Activated CD4-positive, alpha-beta T cell treated with anti-CD3 and anti-CD28 coated beads, Interleukin-2, amount 10 ng/mL, durations not matched to agents 24 days and 14 days (primary cell): ENCODE measurements around the gene IFITM1. TPM values are rescaled to one million over a fixed set of nuclear protein-coding genes. Genes with fewer than 3 reads are reported as not detected.
A peak's percentile ranks its signal among the peaks of the same experiment; 100 is the strongest.
"Not testable (repeated sequence)": the region's sequence is repeated elsewhere in the genome, so short reads cannot be mapped to it uniquely, and the experiment has no call there.

Experiments
- DNase-seq: peaks from one replicate; pipeline ENCODE4 v3.0.0; 2022
- H3K27ac Mint-ChIP-seq: one replicate; pipeline ENCODE4 v1.8.0; 2022; ENCODE audit warnings: mild to moderate bottlenecking, mixed read lengths
- H3K27me3 Mint-ChIP-seq: one replicate; pipeline ENCODE4 v1.8.0; 2022; ENCODE audit warnings: mixed read lengths
- H3K36me3 Mint-ChIP-seq: one replicate; pipeline ENCODE4 v1.8.0; 2022; ENCODE audit warnings: low read depth, mild to moderate bottlenecking, mixed read lengths
- H3K4me1 Mint-ChIP-seq: one replicate; pipeline ENCODE4 v1.8.0; 2021; ENCODE audit warnings: mixed read lengths
- H3K4me3 Mint-ChIP-seq: one replicate; pipeline ENCODE4 v1.8.0; 2022; ENCODE audit warnings: mild to moderate bottlenecking, moderate library complexity, mixed read lengths
- H3K9me3 Mint-ChIP-seq: one replicate; pipeline ENCODE4 v1.8.0; 2021; ENCODE audit warnings: mixed read lengths
- intact Hi-C: fragments of 100-400 bp; cut with micrococcal nuclease; formaldehyde crosslinking; loops from one replicate; pipeline ENCODE4 v1.15.1; 2023
- total RNA-seq: library from RNA; stranded (reverse); gene quantifications from 2 replicates; pipeline ENCODE4 v1.2.3, GENCODE V29; 2022

The IFITM1 gene
- total RNA-seq, 1 donor from 2014 or later, result 241 TPM

DNA sequence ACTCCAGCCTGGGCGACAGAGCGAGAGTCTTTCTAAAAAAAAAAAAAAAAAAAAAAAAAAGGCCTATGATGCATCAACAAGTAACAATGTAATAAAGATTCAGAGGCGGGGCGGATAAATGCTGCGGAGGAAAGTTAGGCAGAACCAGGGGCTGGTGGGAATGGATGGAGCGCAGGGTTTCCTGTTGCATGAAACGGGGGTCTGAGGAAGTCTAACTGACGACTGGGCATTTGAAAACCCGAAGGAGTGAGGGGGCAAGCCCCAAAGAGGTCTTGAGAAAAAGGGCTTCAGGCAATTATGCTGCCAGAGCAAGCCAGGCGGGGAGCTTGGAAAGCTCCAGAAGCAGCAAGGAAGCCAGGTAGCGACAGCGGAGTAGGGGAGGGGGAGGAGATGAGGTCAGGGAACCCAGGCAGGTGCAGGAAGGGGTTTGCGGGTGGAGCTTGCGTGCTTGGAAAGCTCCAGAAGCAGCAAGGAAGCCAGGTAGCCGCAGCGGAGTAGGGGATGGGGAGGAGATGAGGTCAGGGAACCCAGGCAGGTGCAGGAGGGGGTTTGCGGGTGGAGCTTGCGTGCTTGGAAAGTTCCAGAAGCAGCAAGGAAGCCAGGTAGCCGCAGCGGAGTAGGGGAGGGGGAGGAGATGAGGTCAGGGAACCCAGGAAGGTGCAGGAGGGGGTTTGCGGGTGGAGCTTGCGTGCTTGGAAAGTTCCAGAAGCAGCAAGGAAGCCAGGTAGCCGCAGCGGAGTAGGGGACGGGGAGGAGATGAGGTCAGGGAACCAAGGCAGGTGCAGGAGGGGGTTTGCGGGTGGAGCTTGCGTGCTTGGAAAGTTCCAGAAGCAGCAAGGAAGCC is 26.6 kb upstream of the IFITM1 start:
- Mint-ChIP-seq H3K27ac (peak overlapping the region; percentile 97), H3K27me3 (peaks cover 17% of the 10 kb centered on the region), H3K4me1 (peaks cover 41% of the 10 kb centered on the region), H3K4me3 (peak overlapping the region; percentile 98), H3K36me3 (peaks cover 27% of the 10 kb centered on the region)
- intact Hi-C loops, H3K9me3 Mint-ChIP-seq: not testable (repeated sequence)
- peak; percentile 88 for DNase-seq

DNA sequence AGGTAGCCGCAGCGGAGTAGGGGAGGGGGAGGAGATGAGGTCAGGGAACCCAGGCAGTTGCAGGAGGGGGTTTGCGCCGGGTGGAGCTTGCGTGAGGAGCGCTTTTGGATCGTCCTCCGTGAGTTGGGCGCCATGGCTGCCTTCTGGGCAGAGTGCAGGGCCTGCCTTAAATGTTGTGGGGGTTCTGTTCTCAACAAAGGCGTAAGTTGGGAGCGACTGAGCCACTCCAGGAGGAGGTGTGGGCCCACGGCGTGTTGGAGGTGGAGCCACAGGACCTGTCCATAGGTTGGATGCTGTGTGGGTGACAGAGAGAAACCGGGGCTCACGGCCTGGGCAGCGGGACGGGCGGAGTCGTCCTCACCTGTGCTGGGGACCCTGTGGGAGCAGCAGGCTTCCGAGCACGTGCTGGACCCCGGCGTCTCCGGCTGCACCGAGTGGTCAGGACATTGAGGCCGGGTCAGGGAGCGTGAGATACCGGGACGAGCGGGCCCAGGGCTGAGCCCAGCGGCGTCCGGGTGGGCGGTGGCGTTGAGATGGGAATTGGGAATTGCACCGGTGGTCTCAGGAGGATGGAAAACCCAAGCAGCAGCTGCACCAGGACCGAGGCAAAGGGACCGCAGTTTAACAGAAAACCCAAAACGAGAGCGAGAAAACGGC is 25.9 kb upstream of the IFITM1 start:
- peaks cover 25% of the 10 kb centered on the region for H3K36me3 Mint-ChIP-seq
- intact Hi-C loops, result loop anchor here (1.0 kb wide), 1 partner anchor 19 kb away; no protein-coding TSS in a partner anchor
- peak overlapping the region; percentile 98 for H3K4me3 Mint-ChIP-seq
- H3K9me3 Mint-ChIP-seq, result no peaks in the 10 kb centered on the region
- peaks cover 34% of the 10 kb centered on the region for H3K4me1 Mint-ChIP-seq
- peak; percentile 88 for DNase-seq
- H3K27me3 Mint-ChIP-seq, result peaks cover 10% of the 10 kb centered on the region
- peak overlapping the region; percentile 97 for H3K27ac Mint-ChIP-seq

DNA sequence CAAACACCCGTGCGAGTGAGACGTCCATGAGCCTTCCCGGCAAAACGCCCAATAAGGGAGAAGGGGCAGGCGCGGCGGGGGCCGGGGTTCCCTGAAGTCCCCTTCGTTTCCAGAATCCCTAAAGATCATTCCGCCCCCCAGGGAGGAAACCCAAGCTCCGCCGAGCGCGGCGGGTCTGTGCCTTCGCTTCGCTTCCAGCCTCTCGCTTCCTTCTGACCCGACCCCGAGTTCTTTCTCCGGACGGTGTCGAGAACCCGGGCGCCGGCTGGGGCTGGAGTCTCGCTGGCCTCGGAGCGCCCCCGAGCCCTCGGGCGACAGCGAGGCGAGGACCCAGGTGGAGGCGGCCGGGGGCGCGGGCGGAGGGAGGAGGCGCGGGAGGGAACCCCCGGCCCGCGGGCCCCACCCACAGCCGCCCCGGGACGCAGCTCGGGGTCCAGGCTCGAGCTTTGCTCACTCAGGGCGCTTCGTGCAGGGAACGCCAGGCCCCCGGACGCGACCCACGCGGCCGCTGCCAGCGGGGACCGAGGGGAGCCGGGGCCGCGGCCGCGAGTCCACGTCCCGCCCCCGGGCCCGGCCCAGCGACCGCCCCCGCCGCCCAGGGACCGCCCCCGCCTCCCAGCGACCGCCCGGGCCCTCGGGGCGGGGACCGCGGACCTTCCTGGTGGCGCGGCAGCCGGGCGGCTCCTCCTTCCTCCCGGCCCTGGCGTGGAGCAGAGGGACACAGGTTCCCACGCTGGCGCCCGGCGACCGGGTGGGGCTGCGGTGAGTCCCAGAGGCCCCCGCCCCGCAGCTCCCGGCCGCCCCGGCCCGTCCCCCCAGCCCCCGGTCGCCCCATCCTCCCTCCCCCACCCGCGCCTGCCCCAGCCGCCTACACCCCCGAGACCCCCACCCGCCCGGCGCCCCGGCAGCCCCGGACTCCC is 25.1 kb upstream of the IFITM1 start, which contains the start of gene PGGHG:
Gene PGGHG, plus strand, starts transcription at position 649 of the 920 bp plus-strand sequence. CDS start 691 bp downstream, outside the sequence.
- peaks cover 28% of the 10 kb centered on the region for H3K4me1 Mint-ChIP-seq
- H3K9me3 Mint-ChIP-seq, result no peaks in the 10 kb centered on the region
- H3K4me3 Mint-ChIP-seq, result peak within 1 kb of the TSS; percentile 98
- DNase-seq, result peak; percentile 92
- intact Hi-C loops, result loop anchor here (1.0 kb wide), 1 partner anchor 19 kb away; no protein-coding TSS in a partner anchor
- peaks cover 9% of the 10 kb centered on the region for H3K27me3 Mint-ChIP-seq
- H3K36me3 Mint-ChIP-seq, result peaks cover 25% of the 10 kb centered on the region
- peak within 1 kb of the TSS; percentile 97 for H3K27ac Mint-ChIP-seq

DNA sequence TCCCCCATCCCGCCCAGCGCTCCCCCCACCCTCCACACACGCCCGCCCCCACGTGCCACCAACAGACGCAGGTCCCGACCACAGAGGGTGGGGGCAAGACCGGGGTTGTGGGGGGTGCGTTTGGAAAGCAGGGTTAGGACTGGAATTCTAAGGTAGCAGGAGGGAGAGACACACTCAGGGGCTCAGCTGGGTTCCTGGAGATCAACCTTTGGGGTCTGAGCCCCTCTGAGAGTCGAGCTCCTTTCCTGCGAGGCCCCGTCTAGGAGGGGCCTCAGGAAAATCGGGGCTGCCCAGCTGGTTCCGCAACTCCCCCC is 24.5 kb upstream of the IFITM1 start:
- intact Hi-C loops, result no loop called here
- no peak for DNase-seq
- H3K4me1 Mint-ChIP-seq, result peaks cover 27% of the 10 kb centered on the region
- no peaks in the 10 kb centered on the region for H3K9me3 Mint-ChIP-seq
- H3K36me3 Mint-ChIP-seq, result peaks cover 25% of the 10 kb centered on the region
- peak overlapping the region; percentile 79 for H3K4me3 Mint-ChIP-seq
- peaks cover 9% of the 10 kb centered on the region for H3K27me3 Mint-ChIP-seq
- peak overlapping the region; percentile 83 for H3K27ac Mint-ChIP-seq

DNA sequence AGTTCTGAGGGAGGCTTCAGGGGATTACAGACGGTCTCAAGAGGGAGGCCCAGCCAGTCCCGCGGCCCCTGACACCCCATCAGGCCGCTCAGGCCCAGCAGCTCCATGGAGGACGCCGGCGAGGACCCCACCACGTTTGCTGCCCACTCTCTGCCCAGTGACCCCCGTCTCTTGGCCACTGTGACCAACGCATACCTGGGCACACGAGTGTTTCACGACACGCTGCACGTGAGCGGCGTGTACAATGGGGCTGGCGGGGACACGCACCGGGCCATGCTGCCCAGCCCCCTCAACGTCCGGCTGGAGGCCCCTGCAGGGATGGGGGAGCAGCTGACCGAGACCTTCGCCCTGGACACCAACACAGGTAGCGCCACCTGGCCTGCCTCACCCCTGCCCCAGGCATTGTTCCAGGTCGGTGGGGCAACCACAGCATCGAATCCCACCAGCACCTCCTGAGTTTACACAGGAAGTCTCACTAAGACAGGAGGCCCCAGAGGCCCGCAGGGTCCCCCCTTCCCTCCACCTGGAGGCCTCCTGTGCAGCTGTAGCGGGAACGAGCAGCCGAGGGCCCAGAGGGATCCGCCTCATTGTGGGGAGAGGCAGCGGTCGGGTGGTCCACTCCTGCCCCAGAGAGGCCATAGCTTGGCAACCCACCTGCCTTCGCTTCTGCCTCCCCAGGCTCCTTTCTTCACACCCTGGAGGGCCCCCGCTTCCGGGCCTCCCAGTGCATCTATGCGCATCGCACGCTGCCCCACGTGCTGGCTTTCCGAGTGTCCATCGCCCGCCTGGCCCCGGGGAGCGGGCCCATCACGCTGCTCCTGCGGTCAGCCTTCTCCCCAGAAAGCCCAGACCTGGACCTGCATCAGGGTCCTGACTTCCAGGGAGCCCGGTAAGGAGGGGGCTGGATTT is 23.9 kb upstream of the IFITM1 start:
- Mint-ChIP-seq H3K4me1 (peaks cover 26% of the 10 kb centered on the region), H3K36me3 (peaks cover 24% of the 10 kb centered on the region), H3K9me3 (no peaks in the 10 kb centered on the region), H3K4me3 (peak overlapping the region; percentile 79), H3K27me3 (peaks cover 9% of the 10 kb centered on the region), H3K27ac (peak overlapping the region; percentile 83)
- intact Hi-C loops, result no loop called here
- no peak for DNase-seq

DNA sequence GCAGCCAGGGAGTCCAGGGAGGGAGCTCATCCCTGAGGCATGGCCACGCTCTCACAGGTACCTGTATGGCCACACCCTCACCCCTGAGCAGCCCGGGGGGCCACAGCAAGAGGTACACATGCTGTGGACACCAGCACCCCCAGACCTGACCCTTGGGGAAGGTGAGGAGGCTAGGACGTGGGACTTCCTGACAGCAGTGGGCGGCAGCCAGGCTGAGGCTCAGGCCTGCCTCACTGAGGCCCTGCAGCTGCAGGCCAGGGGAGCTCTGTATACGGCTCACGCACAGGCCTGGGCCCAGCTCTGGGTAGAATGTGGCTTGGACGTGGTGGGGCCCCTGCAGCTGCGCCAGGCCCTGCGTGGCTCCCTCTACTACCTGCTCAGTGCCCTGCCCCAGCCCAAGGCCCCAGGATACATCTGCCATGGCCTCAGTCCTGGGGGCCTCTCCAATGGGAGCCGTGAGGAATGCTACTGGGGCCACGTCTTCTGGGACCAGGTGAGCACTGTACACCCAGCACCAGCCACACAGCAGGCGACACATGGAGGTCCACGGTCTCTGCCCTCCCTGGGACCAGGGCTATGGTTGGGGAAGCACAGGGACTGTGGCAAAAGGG is 23.1 kb upstream of the IFITM1 start:
- intact Hi-C loops, result no loop called here
- Mint-ChIP-seq H3K27me3 (peaks cover 9% of the 10 kb centered on the region), H3K27ac (peak overlapping the region; percentile 25), H3K36me3 (peaks cover 23% of the 10 kb centered on the region), H3K4me3 (peak overlapping the region; percentile 79), H3K9me3 (no peaks in the 10 kb centered on the region), H3K4me1 (peaks cover 22% of the 10 kb centered on the region)
- DNase-seq, result no peak

DNA sequence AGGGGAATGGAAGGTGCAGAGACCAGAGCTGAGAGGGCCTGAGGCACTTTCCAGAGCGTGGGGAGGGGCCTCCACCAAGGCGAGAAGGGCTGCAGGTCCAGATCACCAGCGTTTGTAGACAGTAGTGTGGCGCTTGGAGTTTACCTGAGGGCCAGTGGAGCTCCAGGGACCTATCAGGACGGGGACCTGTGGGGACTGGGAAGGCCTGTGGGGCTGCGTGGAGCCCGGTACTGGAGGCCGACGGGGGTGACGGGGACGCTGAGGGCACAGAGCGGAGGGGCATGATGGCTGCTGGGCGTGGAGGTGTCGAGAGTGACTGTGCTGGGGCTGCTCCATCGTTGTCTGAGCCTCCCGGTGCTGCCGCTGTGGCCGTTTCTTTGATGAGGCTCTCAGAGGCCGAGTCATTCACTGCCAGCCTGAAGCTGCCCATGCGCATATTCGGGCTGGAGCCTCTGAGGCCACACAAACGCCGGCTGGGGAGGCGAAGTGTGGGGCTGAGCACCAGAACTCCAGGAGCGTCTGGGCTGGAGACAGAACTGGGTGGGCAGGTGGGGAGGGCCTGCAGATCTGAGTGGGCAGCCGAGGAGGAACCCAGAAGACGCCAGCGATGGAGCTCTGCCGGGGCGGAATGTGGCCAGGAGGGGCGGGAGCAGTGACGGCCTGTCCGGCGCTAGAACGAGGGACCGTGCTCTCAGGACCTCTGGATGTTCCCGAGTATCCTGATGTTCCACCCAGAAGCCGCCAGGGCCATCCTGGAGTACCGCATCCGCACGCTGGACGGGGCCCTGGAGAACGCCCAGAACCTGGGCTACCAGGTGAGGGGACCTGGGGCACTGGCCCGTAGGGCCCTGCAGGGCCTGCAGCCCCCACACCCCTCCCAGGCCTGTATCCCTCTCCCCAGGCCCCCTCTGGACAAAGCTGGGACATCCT is 22.3 kb upstream of the IFITM1 start:
- Mint-ChIP-seq H3K4me1 (peaks cover 22% of the 10 kb centered on the region), H3K36me3 (peaks cover 23% of the 10 kb centered on the region), H3K27ac (peak overlapping the region; percentile 51), H3K9me3 (no peaks in the 10 kb centered on the region), H3K27me3 (peaks cover 9% of the 10 kb centered on the region), H3K4me3 (peak overlapping the region; percentile 79)
- intact Hi-C loops, result no loop called here
- no peak for DNase-seq

DNA sequence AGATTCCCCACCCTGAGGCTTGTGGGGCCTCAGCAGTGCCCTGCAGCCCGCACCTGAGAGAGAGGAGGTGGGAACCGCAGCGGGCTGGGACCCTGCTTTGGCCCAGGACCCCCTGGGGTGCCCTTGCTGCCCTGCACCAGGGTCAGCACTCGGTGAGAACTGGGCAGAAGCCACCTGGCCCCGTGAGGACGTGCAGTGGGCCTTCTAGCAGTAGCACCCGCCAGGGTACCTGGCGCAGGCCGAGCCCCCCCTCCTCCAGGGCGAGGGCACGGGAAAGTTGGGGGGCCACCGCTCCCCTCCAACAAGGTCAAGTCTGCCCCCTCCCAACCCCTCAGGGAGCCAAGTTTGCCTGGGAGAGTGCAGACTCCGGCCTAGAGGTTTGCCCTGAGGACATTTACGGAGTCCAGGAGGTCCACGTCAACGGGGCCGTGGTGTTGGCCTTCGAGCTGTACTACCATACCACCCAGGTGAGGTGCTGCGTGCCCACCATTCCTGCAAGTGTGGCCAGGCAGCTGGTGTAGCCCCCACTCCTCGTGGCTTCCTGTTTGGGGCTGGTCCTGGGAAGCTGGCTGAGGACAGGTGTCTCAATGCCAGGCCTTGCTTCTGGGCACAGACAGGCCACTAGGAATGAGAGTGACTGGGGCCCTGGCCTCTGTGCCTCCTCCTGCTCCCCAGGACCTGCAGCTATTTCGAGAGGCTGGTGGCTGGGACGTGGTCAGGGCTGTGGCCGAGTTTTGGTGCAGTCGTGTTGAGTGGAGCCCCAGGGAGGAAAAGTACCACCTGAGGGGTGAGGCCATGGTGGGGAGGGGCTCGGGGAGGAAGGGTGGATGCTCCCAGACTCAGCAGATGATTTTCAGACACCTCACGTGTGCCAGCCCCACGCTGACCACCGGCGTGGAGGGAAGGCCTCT is 21.4 kb upstream of the IFITM1 start:
- intact Hi-C loops, result no loop called here
- Mint-ChIP-seq H3K4me3 (no peak overlapping the region), H3K9me3 (no peaks in the 10 kb centered on the region), H3K27me3 (peaks cover 5% of the 10 kb centered on the region), H3K4me1 (peaks cover 18% of the 10 kb centered on the region), H3K27ac (no peak overlapping the region), H3K36me3 (peaks cover 23% of the 10 kb centered on the region)
- no peak for DNase-seq

DNA sequence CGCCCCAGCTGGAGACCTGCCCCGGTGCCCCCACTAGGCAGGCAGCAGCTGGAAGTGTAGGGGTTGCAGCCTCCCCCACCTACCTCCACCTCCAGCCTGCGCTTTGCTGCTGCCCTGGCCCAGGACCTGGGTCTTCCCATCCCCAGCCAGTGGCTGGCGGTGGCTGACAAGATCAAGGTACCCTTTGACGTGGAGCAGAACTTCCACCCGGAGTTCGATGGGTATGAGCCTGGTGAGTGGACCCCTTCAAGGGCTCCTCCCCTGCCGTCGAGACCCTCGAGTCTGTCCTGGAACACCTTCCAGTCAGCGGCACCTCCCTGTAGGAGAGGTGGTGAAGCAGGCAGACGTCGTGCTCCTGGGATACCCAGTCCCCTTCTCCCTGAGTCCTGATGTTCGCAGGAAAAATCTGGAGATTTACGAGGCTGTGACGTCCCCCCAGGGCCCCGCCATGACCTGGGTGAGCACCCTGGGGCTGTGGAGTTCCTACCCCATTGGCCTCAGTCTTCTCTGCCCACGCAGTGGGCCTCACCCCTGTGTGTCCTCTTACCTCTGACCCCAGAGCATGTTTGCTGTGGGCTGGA is 20.5 kb upstream of the IFITM1 start:
- intact Hi-C loops, result no loop called here
- no peak overlapping the region for H3K27ac Mint-ChIP-seq
- no peak overlapping the region for H3K4me3 Mint-ChIP-seq
- peaks cover 14% of the 10 kb centered on the region for H3K4me1 Mint-ChIP-seq
- H3K36me3 Mint-ChIP-seq, result peaks cover 19% of the 10 kb centered on the region
- no peaks in the 10 kb centered on the region for H3K9me3 Mint-ChIP-seq
- H3K27me3 Mint-ChIP-seq, result no peaks in the 10 kb centered on the region
- DNase-seq, result no peak

DNA sequence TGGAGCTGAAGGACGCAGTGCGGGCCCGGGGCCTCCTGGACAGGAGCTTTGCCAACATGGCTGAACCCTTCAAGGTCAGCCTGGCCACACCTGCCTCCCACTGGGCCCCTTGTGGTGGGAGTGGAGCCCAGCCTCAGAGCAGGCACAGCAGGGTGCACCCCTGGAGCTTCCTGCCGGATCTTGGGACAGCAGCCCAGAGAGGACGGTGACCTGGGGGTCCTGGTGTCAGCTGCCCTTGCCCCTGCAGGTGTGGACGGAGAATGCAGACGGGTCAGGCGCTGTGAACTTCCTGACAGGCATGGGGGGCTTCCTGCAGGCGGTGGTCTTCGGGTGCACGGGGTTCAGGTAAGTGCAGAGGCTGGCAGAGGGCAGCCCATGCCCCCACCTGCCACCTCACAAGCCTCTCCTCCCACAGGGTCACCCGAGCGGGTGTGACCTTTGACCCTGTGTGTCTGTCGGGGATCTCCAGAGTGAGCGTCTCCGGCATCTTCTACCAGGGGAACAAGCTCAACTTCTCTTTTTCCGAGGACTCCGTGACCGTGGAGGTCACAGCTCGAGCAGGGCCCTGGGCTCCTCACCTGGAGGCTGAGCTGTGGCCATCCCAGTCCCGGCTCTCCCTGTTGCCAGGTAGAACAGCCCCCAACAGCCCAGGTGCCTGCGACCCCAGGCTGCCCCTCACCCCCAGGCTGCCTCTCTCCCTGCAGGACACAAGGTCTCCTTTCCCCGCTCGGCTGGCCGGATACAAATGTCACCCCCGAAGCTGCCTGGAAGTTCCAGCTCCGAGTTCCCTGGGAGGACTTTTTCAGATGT is 19.8 kb upstream of the IFITM1 start:
- Mint-ChIP-seq H3K36me3 (peaks cover 19% of the 10 kb centered on the region), H3K4me3 (no peak overlapping the region), H3K27ac (no peak overlapping the region), H3K27me3 (no peaks in the 10 kb centered on the region), H3K4me1 (peaks cover 14% of the 10 kb centered on the region), H3K9me3 (no peaks in the 10 kb centered on the region)
- no peak for DNase-seq
- intact Hi-C loops, result no loop called here
